IMR-90 (cell line): ENCODE results near the gene ISLR2. TPM values are rescaled to one million over a fixed set of nuclear protein-coding genes. Genes with fewer than 3 reads are reported as not detected.

ENCODE experiments used
- ATAC-seq: fragments of 200-7000 bp; cut with Tn5 transposase; 2 replicates; pipeline ENCODE4 v1.9.1; 2020; ENCODE audit warnings: low read depth, mild to moderate bottlenecking, moderate library complexity
- BruUV-seq: library from RNA; stranded (reverse); fragments of 400-500 nt; replicated peaks from 2 replicates; lab custom pipeline; 2021; lab: Mats Ljungman, UMichigan
- CTCF ChIA-PET: fragments of 300-600 bp; formaldehyde crosslinking; extraction: SDS; loops from one replicate; lab custom pipeline; 2021; ENCODE audit warnings: antibody characterized with exemption; lab: Yijun Ruan, JAX
- POLR2A ChIA-PET: fragments of 300-600 bp; sonication (Branson Sonifier 250); formaldehyde crosslinking; loops from one replicate; lab custom pipeline; 2022; ENCODE audit warnings: antibody characterized with exemption; ENCODE audit not compliant: unreplicated experiment; lab: Charles Lee
- DNase-seq: peaks from one replicate; pipeline ENCODE4 v3.0.0; 2013
- H2AFZ ChIP-seq: replicated peaks from 2 replicates; pipeline ENCODE3; 2013; ENCODE audit warnings: low read length, mild to moderate bottlenecking; ENCODE audit not compliant: poor library complexity
- H2AK5ac ChIP-seq: 2 replicates; pipeline ENCODE4 v1.6.1; 2013; ENCODE audit warnings: low read depth, low read length, inconsistent platforms
- H2AK9ac ChIP-seq: replicated peaks from 2 replicates; pipeline ENCODE3; 2013; ENCODE audit warnings: mild to moderate bottlenecking, low read depth, low read length, moderate library complexity; ENCODE audit not compliant: poor library complexity
- H2BK120ac ChIP-seq: 2 replicates; pipeline ENCODE4 v1.6.1; 2013; ENCODE audit warnings: low read depth, low read length, inconsistent platforms
- H2BK15ac ChIP-seq: 3 replicates; pipeline ENCODE4 v1.6.1; 2013; ENCODE audit warnings: low read depth, low read length, inconsistent platforms
- H2BK20ac ChIP-seq: 2 replicates; pipeline ENCODE4 v1.6.1; 2013; ENCODE audit warnings: low read depth, mild to moderate bottlenecking, inconsistent platforms, low read length, moderate library complexity
- H2BK5ac ChIP-seq: 2 replicates; pipeline ENCODE4 v1.6.1; 2013; ENCODE audit warnings: mild to moderate bottlenecking, low read depth, low read length, inconsistent platforms; ENCODE audit not compliant: poor library complexity, severe bottlenecking
- H3K14ac ChIP-seq: replicated peaks from 2 replicates; pipeline ENCODE4 v1.6.1; 2013; ENCODE audit warnings: low read depth, low read length, inconsistent platforms
- H3K18ac ChIP-seq: 2 replicates; pipeline ENCODE4 v1.6.1; 2013; ENCODE audit warnings: low read depth, low read length, control low read depth
- H3K23ac ChIP-seq: 2 replicates; pipeline ENCODE4 v1.6.1; 2013; ENCODE audit warnings: low read depth, low read length, inconsistent platforms
- H3K27ac ChIP-seq: 2 replicates; pipeline ENCODE4 v1.5.1; 2013; ENCODE audit warnings: mild to moderate bottlenecking, control low read depth, low read length; ENCODE audit not compliant: insufficient read depth
- H3K27me3 ChIP-seq: 2 replicates; pipeline ENCODE4 v1.6.1; 2013; ENCODE audit warnings: low read length; ENCODE audit not compliant: control insufficient read depth, insufficient read depth
- H3K36me3 ChIP-seq: 2 replicates; pipeline ENCODE4 v1.6.1; 2013; ENCODE audit warnings: low read length, mixed read lengths; ENCODE audit not compliant: control insufficient read depth, insufficient read depth
- H3K4ac ChIP-seq: 2 replicates; pipeline ENCODE4 v1.6.1; 2013; ENCODE audit warnings: low read depth, low read length, inconsistent platforms
- H3K4me1 ChIP-seq: 2 replicates; pipeline ENCODE4 v1.6.1; 2013; ENCODE audit warnings: low read length, mixed read lengths; ENCODE audit not compliant: control insufficient read depth, insufficient read depth
- H3K4me2 ChIP-seq: 2 replicates; pipeline ENCODE4 v1.6.1; 2013; ENCODE audit warnings: low read depth, mild to moderate bottlenecking, control low read depth, low read length, moderate library complexity
- H3K4me3 ChIP-seq: 2 replicates; pipeline ENCODE4 v1.5.1; 2013; ENCODE audit warnings: low read depth, mild to moderate bottlenecking, control low read depth, low read length, moderate library complexity; ENCODE audit not compliant: insufficient read depth
- H3K56ac ChIP-seq: 2 replicates; pipeline ENCODE4 v1.6.1; 2013; ENCODE audit warnings: low read length, inconsistent platforms; ENCODE audit not compliant: insufficient read depth; ENCODE audit errors: extremely low read depth
- H3K79me1 ChIP-seq, 2 experiments: 2 replicates each; pipeline ENCODE4 v1.6.1; 2013; ENCODE audit warnings: low read length in 2 of 2, inconsistent platforms in 1 of 2, low read depth in 1 of 2
- H3K9ac ChIP-seq: 2 replicates; pipeline ENCODE4 v1.6.1; 2013; ENCODE audit warnings: low read depth, low read length, control low read depth
- H3K9me1 ChIP-seq: 2 replicates; pipeline ENCODE4 v1.6.1; 2013; ENCODE audit warnings: low read length, inconsistent platforms; ENCODE audit not compliant: insufficient read depth
- H3K9me3 ChIP-seq: 2 replicates; pipeline ENCODE4 v1.6.1; 2013; ENCODE audit warnings: low read length; ENCODE audit not compliant: control insufficient read depth, insufficient read depth
- H4K20me1 ChIP-seq: 2 replicates; pipeline ENCODE4 v1.6.1; 2013; ENCODE audit warnings: low read length, inconsistent platforms; ENCODE audit not compliant: insufficient read depth
- H4K5ac ChIP-seq: 2 replicates; pipeline ENCODE4 v1.6.1; 2013; ENCODE audit warnings: mild to moderate bottlenecking, low read depth, low read length, control low read depth
- H4K8ac ChIP-seq, 2 experiments: 2 replicates each; pipeline ENCODE4 v1.6.1; 2013; ENCODE audit warnings: low read depth in 2 of 2, low read length in 2 of 2, control low read depth in 1 of 2, inconsistent platforms in 1 of 2
- H4K91ac ChIP-seq: 2 replicates; pipeline ENCODE4 v1.6.1; 2013; ENCODE audit warnings: low read depth, low read length, inconsistent platforms; ENCODE audit not compliant: insufficient read depth
- BHLHE40 ChIP-seq: fragments of 150-350 bp; IDR thresholded peaks from 2 replicates; pipeline ENCODE4 v1.6.1; 2016; ENCODE audit warnings: mild to moderate bottlenecking, low read depth, low read length
- CEBPB ChIP-seq: IDR thresholded peaks from 2 replicates; pipeline ENCODE4 v1.6.1; 2012; ENCODE audit warnings: low read depth, low read length, improper control_type of control experiment
- CHD1 ChIP-seq: IDR thresholded peaks from 2 replicates; pipeline ENCODE4 v1.6.1; 2012; ENCODE audit warnings: low read depth, low read length, improper control_type of control experiment
- FOS ChIP-seq: fragments of 150-350 bp; IDR thresholded peaks from 2 replicates; pipeline ENCODE4 v1.6.1; 2016; ENCODE audit warnings: low read depth, low read length
- MAFK ChIP-seq: IDR thresholded peaks from 2 replicates; pipeline ENCODE4 v1.6.1; 2012; ENCODE audit warnings: low read depth, low read length, improper control_type of control experiment
- MAZ ChIP-seq: IDR thresholded peaks from 2 replicates; pipeline ENCODE4 v1.6.1; 2012; ENCODE audit warnings: low read depth, mild to moderate bottlenecking, low read length, improper control_type of control experiment, moderate library complexity, borderline replicate concordance
- MXI1 ChIP-seq: IDR thresholded peaks from 2 replicates; pipeline ENCODE4 v1.6.1; 2012; ENCODE audit warnings: low read depth, mild to moderate bottlenecking, low read length, moderate library complexity, borderline replicate concordance
- NFE2L2 ChIP-seq: fragments of 150-350 bp; IDR thresholded peaks from 2 replicates; pipeline ENCODE4 v1.6.1; 2016; ENCODE audit warnings: low read depth, mild to moderate bottlenecking, low read length
- POLR2A ChIP-seq: IDR thresholded peaks from 2 replicates; pipeline ENCODE4 v1.6.1; 2012; ENCODE audit warnings: mild to moderate bottlenecking, low read depth, low read length
- RAD21 ChIP-seq: IDR thresholded peaks from 2 replicates; pipeline ENCODE4 v1.6.1; 2012; ENCODE audit warnings: low read length, improper control_type of control experiment
- RCOR1 ChIP-seq: IDR thresholded peaks from 2 replicates; pipeline ENCODE4 v1.6.1; 2012; ENCODE audit warnings: mild to moderate bottlenecking, low read length, improper control_type of control experiment; ENCODE audit not compliant: insufficient replicate concordance
- RFX5 ChIP-seq: IDR thresholded peaks from 2 replicates; pipeline ENCODE4 v1.8.0; 2012; ENCODE audit warnings: low read depth, mild to moderate bottlenecking, low read length, moderate library complexity
- SMC3 ChIP-seq: fragments of 150-350 bp; IDR thresholded peaks from 2 replicates; pipeline ENCODE4 v1.6.1; 2016; ENCODE audit warnings: low read depth, mild to moderate bottlenecking, antibody characterized with exemption, low read length, moderate library complexity
- WGBS, 2 experiments: methylation state at CpG; one replicate each; pipeline versions ENCODE4 v1.1.5 to v1.1.7; 2013; ENCODE audit warnings: missing lambda C conversion rate in 2 of 2; ENCODE audit not compliant: insufficient read length in 1 of 2; ENCODE audit errors: extremely low coverage in 2 of 2; 5-methylcytosine and 5-hydroxymethylcytosine counted together
- dilution Hi-C: fragments of 300-500 bp; cut with HindIII; formaldehyde crosslinking; loops from one replicate; pipeline ENCODE4 v1.14.3; 2018; ENCODE audit warnings: low sequenced_read_pairs; ENCODE audit not compliant: unreplicated experiment
- in situ Hi-C: fragments of 300-500 bp; cut with MboI; formaldehyde crosslinking; loops from 3 replicates; pipeline ENCODE4 v1.14.3; 2019; ENCODE audit warnings: low sequenced_read_pairs, inconsistent platforms, mixed read lengths
- intact Hi-C: fragments of 100-400 bp; cut with micrococcal nuclease; formaldehyde crosslinking; loops from 2 replicates; pipeline ENCODE4 v1.10.0; 2022
- polyA plus RNA-seq, 3 experiments: library from polyadenylated mRNA; depleted of rRNA; stranded (reverse); fragments of >200 nt; gene quantifications; 2 replicates each; pipeline ENCODE4 v1.2.3, GENCODE V29; 2012; ENCODE audit warnings: low replicate concordance in 1 of 3
- total RNA-seq: library from RNA; depleted of rRNA; stranded (reverse); fragments of >200 nt; gene quantifications from 2 replicates; pipeline ENCODE4 v1.2.3, GENCODE V29; 2012
- TF ChIP-seq, protein P1 (sequence below): fragments of 150-350 bp; IDR thresholded peaks from 2 replicates; pipeline ENCODE4 v1.6.1; 2016; ENCODE audit warnings: low read depth, mild to moderate bottlenecking, low read length, moderate library complexity, borderline replicate concordance
- TF ChIP-seq, protein P2 (sequence below): fragments of 150-350 bp; IDR thresholded peaks from 2 replicates; pipeline ENCODE4 v1.6.1; 2017; ENCODE audit warnings: mild to moderate bottlenecking, antibody characterized with exemption, low read length, low read depth

The ISLR2 gene
- total and polyA plus RNA-seq, 2 of the 4 experiments (the other 2 are of a cell fraction): not detected

DNA sequence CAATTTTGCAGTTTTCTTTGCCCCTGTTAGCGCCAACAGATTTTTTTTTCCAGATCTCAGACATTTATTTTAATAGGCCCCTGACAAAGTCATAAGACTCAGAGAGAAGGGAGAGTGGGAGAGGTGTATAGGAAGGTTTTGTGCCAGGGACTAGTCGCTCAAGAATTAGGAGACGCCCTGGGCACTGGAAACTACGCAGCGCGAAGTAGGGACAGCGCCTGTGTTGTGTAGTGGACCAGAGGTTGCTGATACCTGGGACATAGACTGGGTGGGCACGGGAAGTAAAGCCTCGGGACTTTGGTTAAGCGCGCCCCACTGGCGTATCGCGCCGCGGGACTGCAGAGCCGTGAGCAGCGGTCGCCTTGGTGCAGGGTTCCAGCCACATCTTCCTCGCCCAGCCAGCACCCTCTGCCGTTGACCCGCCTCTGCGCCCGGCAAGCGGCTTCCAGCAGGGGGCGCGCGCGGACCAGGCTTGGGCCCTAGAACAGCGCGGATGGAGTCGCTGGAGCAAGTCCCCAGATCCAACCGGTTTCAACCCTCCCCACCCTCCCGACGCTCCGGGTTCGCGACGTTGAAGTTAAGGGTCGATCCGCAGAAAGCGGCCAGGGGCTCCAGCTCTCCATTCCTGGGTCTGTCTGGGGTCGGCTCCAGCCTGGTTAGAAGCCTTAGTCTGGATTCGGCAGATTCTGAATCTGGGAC lies 3.0 kb upstream of the ISLR2 start:
- Histone ChIP-seq H2BK15ac (no peak overlapping the region), H2BK120ac (no peak overlapping the region), H3K4me1 (no peaks in the 10 kb centered on the region; the same call in 1 of the 2 replicates), H3K27ac (no peak overlapping the region), H2AK5ac (no peak overlapping the region), H3K9me3 (no peaks in the 10 kb centered on the region), H2AFZ (peak overlapping the region; percentile 78), H4K8ac (no peak overlapping the region), H3K9ac (no peak overlapping the region), H3K27me3 (peaks cover 89% of the 10 kb centered on the region), H3K4ac (no peak overlapping the region), H2BK20ac (no peak overlapping the region), H3K14ac (no peak overlapping the region), H3K18ac (no peak overlapping the region), H3K56ac (no peak overlapping the region), H4K20me1 (0 out of 2 replicates have a peak, but pooled peaks cover 9% of the 10 kb centered on the region), H3K4me2 (peak overlapping the region; percentile 86), H3K23ac (no peak overlapping the region), H3K9me1 (0 out of 2 replicates have a peak, but pooled peaks cover 2% of the 10 kb centered on the region), H3K79me1 (no peaks in the 10 kb centered on the region), H3K4me3 (peak overlapping the region; percentile 16; the same call in 1 of the 2 replicates), H2AK9ac (no peak overlapping the region), H3K36me3 (no peaks in the 10 kb centered on the region), H2BK5ac (no peak overlapping the region), H4K91ac (no peak overlapping the region), H4K5ac (no peak overlapping the region)
- dilution Hi-C loops (no loop called here), intact Hi-C loops (loop anchor here (1.0 kb wide), 5 partner anchors 73 to 195 kb away; no protein-coding TSS in a partner anchor), in situ Hi-C loops (loop anchor here (5.0 kb wide), 2 partner anchors 70 to 180 kb away; no protein-coding TSS in a partner anchor)
- DNase-seq (peak; percentile 75), ATAC-seq (peak; percentile 98)
- ChIA-PET POLR2A (no interaction called here), CTCF (interaction anchor here (0.6 to 1.3 kb wide), 3 partner anchors 123 to 193 kb away, joined by 3 to 8 read pairs (median 4); no protein-coding TSS in a partner anchor)
- BruUV-seq: no TSS peak
- 0% methylated on average over 4 of the region's 44 CpGs; no CpG with 5 or more reads in 1 of the 2 experiments for WGBS, 2 experiments
- TF ChIP-seq MAFK (no peak), POLR2A (0 out of 2 replicates have a peak, but pooled peaks have one; percentile 37), SMC3 (peak; percentile 100), BHLHE40 (no peak), RFX5 (no peak), NFE2L2 (no peak), RCOR1 (no peak), MXI1 (no peak), CEBPB (no peak), MAZ (no peak; the same call in 1 of the 2 replicates), CHD1 (no peak), FOS (no peak), RAD21 (peak; percentile 99)
- TF ChIP-seq, protein P1, sequence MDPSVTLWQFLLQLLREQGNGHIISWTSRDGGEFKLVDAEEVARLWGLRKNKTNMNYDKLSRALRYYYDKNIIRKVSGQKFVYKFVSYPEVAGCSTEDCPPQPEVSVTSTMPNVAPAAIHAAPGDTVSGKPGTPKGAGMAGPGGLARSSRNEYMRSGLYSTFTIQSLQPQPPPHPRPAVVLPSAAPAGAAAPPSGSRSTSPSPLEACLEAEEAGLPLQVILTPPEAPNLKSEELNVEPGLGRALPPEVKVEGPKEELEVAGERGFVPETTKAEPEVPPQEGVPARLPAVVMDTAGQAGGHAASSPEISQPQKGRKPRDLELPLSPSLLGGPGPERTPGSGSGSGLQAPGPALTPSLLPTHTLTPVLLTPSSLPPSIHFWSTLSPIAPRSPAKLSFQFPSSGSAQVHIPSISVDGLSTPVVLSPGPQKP: no peak
- TF ChIP-seq, protein P2, sequence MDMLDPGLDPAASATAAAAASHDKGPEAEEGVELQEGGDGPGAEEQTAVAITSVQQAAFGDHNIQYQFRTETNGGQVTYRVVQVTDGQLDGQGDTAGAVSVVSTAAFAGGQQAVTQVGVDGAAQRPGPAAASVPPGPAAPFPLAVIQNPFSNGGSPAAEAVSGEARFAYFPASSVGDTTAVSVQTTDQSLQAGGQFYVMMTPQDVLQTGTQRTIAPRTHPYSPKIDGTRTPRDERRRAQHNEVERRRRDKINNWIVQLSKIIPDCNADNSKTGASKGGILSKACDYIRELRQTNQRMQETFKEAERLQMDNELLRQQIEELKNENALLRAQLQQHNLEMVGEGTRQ: no peak
